Stimulated activated CD4-positive, alpha-beta T cell treated with anti-CD3 and anti-CD28 coated beads, TNF-alpha, amount 100 ng/mL, for 1 hour (primary cell): Measurements from ENCODE around the gene PLXNA4.
"Not testable (repeated sequence)": the region's sequence is repeated elsewhere in the genome, so short reads cannot be mapped to it uniquely, and the experiment has no call there.

Experiments
- DNase-seq, 3 donors: peaks; one replicate each; pipeline ENCODE4 v3.0.0-alpha.2; 2020; ENCODE audit warnings: low read depth in 3 of 3, low spot score in 1 of 3

The PLXNA4 gene

GRCh38 chr7:132398253-132398925 lies 177.9 kb downstream of the PLXNA4 start:
- no peak for DNase-seq

- no peak for DNase-seq
These were observed 179.2 kb downstream of the PLXNA4 start for GRCh38 chr7:132397070-132397469.

GRCh38 chr7:132395361-132395760 lies 180.9 kb downstream of the PLXNA4 start:
- no peak for DNase-seq

- DNase-seq = no peak
These were observed 181.7 kb downstream of the PLXNA4 start for GRCh38 chr7:132394283-132395198.

- no peak for DNase-seq
These were observed 182.4 kb downstream of the PLXNA4 start for GRCh38 chr7:132393789-132394261.

- DNase-seq = no peak
These were observed 183.6 kb downstream of the PLXNA4 start for GRCh38 chr7:132392713-132393112.

GRCh38 chr7:132390705-132391104 lies 185.6 kb downstream of the PLXNA4 start:
- no peak for DNase-seq

GRCh38 chr7:132390049-132390448 lies 186.2 kb downstream of the PLXNA4 start:
- DNase-seq = not testable (repeated sequence)

GRCh38 chr7:132388688-132389087 lies 187.6 kb downstream of the PLXNA4 start:
- no peak for DNase-seq

- DNase-seq = no peak
These were observed 188.7 kb downstream of the PLXNA4 start for GRCh38 chr7:132387596-132387995.

- no peak for DNase-seq
These were observed 190.0 kb downstream of the PLXNA4 start for GRCh38 chr7:132386201-132386681.

GRCh38 chr7:132383962-132384361 lies 192.3 kb downstream of the PLXNA4 start:
- DNase-seq = no peak

- DNase-seq = no peak
These were observed 194.4 kb downstream of the PLXNA4 start for GRCh38 chr7:132381742-132382472.

- no peak for DNase-seq
These were observed 196.2 kb downstream of the PLXNA4 start for GRCh38 chr7:132380059-132380458.

- DNase-seq = no peak
These were observed 197.0 kb downstream of the PLXNA4 start for GRCh38 chr7:132379292-132379691.

GRCh38 chr7:132377703-132378584 lies 198.3 kb downstream of the PLXNA4 start:
- no peak for DNase-seq

GRCh38 chr7:132377015-132377414 lies 199.3 kb downstream of the PLXNA4 start:
- DNase-seq = no peak

- no peak for DNase-seq
These were observed 199.8 kb downstream of the PLXNA4 start for GRCh38 chr7:132376361-132377013.

GRCh38 chr7:132373879-132374278 lies 202.4 kb downstream of the PLXNA4 start:
- no peak for DNase-seq

GRCh38 chr7:132373041-132373440 lies 203.2 kb downstream of the PLXNA4 start:
- DNase-seq = no peak
